ENCODE measurements around the gene SCT. TPM values are rescaled to one million over a fixed set of nuclear protein-coding genes. Genes with fewer than 3 reads are reported as not detected.

The SCT gene
- total RNA-seq, 1 experiment from 2014 or later = not detected

DNA sequence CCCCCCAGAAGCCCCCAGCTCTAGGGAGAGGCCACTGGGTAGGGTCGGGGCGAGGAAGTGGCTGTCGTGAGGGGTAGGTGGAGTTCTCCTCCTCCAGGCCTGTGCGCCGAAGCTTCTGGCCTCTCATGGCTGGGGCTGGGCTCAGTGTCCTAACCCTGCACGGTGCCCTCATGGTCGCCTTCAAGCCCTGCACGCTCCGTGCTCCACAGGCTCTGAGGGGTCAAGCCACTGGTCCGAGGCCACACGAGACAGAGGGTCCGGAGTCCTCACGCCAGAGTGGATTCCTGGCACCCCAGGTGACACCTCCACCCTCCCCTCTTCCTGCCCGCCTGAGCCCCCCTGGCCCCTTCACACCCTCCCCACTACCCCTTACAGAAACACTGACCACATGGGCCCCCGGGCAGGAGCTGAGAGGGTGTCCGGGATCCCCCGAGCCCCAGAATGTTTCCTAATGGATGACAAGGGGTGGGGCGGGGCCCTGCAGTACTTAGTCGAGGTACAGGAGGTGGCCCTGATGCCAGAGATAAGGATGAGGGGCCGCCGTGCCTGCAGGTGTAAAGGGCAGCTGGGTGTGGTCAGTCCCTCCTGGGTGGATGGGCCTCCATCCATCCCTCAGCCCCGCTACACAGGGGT is 1.2 kb downstream of the SCT start:
- Mint-ChIP-seq H3K4me3 (ENCODE audit: unreplicated experiment) (no peak overlapping the region), H3K27ac (ENCODE audit: low read depth, unreplicated experiment) (no peak overlapping the region), H3K27me3 (ENCODE audit: insufficient read depth, unreplicated experiment) (no peaks in the 10 kb centered on the region), H3K9me3 (ENCODE audit: unreplicated experiment) (no peaks in the 10 kb centered on the region), H3K36me3 (ENCODE audit: insufficient read depth, unreplicated experiment) (peaks cover 15% of the 10 kb centered on the region), H3K4me1 (ENCODE audit: insufficient read depth, unreplicated experiment) (no peaks in the 10 kb centered on the region)
- TF ChIP-seq, protein P1, sequence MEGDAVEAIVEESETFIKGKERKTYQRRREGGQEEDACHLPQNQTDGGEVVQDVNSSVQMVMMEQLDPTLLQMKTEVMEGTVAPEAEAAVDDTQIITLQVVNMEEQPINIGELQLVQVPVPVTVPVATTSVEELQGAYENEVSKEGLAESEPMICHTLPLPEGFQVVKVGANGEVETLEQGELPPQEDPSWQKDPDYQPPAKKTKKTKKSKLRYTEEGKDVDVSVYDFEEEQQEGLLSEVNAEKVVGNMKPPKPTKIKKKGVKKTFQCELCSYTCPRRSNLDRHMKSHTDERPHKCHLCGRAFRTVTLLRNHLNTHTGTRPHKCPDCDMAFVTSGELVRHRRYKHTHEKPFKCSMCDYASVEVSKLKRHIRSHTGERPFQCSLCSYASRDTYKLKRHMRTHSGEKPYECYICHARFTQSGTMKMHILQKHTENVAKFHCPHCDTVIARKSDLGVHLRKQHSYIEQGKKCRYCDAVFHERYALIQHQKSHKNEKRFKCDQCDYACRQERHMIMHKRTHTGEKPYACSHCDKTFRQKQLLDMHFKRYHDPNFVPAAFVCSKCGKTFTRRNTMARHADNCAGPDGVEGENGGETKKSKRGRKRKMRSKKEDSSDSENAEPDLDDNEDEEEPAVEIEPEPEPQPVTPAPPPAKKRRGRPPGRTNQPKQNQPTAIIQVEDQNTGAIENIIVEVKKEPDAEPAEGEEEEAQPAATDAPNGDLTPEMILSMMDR (IDR thresholded peaks at IDR 0.05; ENCODE audit: unreplicated experiment) = no peak
- BruUV-seq (replicated peaks) = no TSS peak
- intact Hi-C loops (cut with micrococcal nuclease) = no loop called here
- no peak for DNase-seq (ENCODE audit: unreplicated experiment)
- ChIA-PET POLR2A (interaction anchor here (0.6 to 1.0 kb wide), 2 partner anchors 16 to 205 kb away, joined by 3 read pairs; no protein-coding TSS in a partner anchor), CTCF (no interaction called here)

DNA sequence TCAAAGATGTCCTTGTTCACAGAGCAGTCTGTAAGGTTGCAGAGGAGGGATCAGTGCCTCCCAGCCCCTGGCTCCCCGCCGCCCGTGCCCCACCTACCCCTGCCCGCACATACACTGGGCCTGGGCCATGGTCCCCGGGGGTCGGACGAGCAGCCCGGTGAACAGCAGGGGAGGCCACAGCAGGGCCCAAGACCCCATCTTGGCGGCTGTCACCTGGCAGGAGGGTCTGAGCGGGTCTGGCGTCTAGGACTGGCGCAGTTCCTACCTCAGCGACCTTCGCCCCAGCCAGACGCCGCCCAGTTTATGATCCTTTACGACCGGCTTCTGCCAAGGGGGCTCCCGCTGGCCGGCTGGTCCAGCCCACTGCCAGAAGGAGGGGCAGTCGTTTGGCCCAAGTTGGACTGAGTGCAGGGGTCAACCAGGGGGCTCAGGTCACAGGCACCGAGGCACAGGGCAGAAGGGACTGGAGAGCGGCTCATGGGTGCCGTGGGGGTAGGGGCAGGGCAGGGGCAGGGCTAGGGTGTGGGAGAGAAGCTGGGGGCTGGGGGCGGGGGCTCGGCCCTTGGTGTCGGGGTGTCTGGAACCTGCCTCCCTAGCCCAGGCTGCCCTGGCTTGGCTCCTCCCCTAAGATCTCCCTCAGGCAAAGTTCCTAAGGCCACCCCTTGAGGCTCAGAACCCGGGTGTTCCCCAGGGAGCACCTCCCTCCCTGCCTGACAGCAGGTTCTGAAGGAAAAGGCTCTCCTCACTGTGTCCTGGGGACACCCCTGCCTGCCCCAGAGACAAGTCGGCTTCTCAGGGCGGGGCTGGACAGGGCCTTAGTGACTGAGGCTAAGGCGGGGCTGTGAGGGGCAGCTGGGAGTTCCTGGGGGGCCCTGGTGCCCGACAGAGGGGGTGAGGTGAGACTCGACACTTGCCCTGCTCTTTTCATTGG is 2.0 kb downstream of the SCT start, which contains the start of gene CDHR5:
Gene CDHR5, minus strand, starts transcription at position 251 of the 931 bp plus-strand sequence. Its CDS starts 53 bp downstream, at position 198.
- H3K4me1 Mint-ChIP-seq (ENCODE audit: insufficient read depth, unreplicated experiment) = no peaks in the 10 kb centered on the region
- no peaks in the 10 kb centered on the region for H3K27me3 Mint-ChIP-seq (ENCODE audit: insufficient read depth, unreplicated experiment)
- no peak for DNase-seq (ENCODE audit: unreplicated experiment)
- ChIA-PET CTCF (no interaction called here), POLR2A (interaction anchor here (0.6 to 1.0 kb wide), 2 partner anchors 17 to 206 kb away, joined by 3 read pairs; no protein-coding TSS in a partner anchor)
- BruUV-seq (replicated peaks) = no TSS peak
- no peaks in the 10 kb centered on the region for H3K9me3 Mint-ChIP-seq (ENCODE audit: unreplicated experiment)
- no peak within 1 kb of the TSS for H3K4me3 Mint-ChIP-seq (ENCODE audit: unreplicated experiment)
- H3K27ac Mint-ChIP-seq (ENCODE audit: low read depth, unreplicated experiment) = no peak within 1 kb of the TSS
- intact Hi-C loops (cut with micrococcal nuclease) = no loop called here
- H3K36me3 Mint-ChIP-seq (ENCODE audit: insufficient read depth, unreplicated experiment) = peaks cover 15% of the 10 kb centered on the region
- TF ChIP-seq, protein P1 (IDR thresholded peaks at IDR 0.05; ENCODE audit: unreplicated experiment) = no peak

DNA sequence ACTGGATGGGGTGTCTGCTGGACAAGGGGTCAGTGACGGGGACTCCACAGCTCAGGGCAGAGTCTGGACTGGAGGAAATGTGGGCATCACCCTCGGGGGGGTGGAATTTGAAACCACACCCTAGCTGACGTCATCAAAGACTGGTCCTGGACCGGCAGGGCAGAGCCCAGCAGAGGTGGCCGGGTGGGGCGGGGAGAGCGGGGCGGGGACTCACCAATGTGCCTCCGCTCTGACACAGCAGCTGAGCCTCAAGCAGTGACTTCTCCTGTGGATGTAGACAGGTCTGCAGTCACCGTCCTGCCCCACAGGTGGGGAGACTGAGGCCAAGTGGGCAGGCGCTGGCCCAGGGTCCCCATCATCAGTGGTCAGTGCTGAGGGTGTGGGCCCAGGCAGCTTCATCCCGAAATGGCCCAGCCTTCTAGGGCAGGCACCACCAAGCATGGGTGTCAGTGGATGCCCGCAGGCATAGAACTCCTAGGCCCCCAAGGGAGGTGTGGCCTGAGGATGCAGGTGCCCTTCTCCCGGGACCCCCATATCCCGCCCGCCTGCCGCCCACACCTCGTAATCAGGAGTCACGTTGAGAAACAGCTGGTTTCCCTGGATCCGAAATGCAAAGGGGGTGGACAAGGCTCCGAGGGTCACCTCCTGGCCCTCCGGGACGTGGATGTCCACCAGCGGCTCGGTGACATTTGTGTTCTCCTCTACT is 2.8 kb downstream of the SCT start:
- no TSS peak for BruUV-seq (replicated peaks)
- no peak overlapping the region for H3K27ac Mint-ChIP-seq (ENCODE audit: low read depth, unreplicated experiment)
- no peaks in the 10 kb centered on the region for H3K9me3 Mint-ChIP-seq (ENCODE audit: unreplicated experiment)
- no peak overlapping the region for H3K4me3 Mint-ChIP-seq (ENCODE audit: unreplicated experiment)
- DNase-seq (ENCODE audit: unreplicated experiment) = peak; percentile 55
- intact Hi-C loops (cut with micrococcal nuclease) = no loop called here
- ChIA-PET CTCF (interaction anchor here (0.5 to 0.7 kb wide), 2 partner anchors 87 to 1374 kb away, joined by 3 read pairs; no protein-coding TSS in a partner anchor), POLR2A (interaction anchor here (0.6 kb wide), 1 partner anchor 56 kb away, joined by 3 read pairs; no protein-coding TSS in a partner anchor)
- no peaks in the 10 kb centered on the region for H3K27me3 Mint-ChIP-seq (ENCODE audit: insufficient read depth, unreplicated experiment)
- H3K4me1 Mint-ChIP-seq (ENCODE audit: insufficient read depth, unreplicated experiment) = no peaks in the 10 kb centered on the region
- H3K36me3 Mint-ChIP-seq (ENCODE audit: insufficient read depth, unreplicated experiment) = peaks cover 19% of the 10 kb centered on the region
- TF ChIP-seq, protein P1 (IDR thresholded peaks at IDR 0.05; ENCODE audit: unreplicated experiment) = no peak
